Uterus (tissue), 4 donors: ENCODE measurements around the gene TMEM125. TPM values are rescaled to one million over a fixed set of nuclear protein-coding genes. Genes with fewer than 3 reads are reported as not detected.

Experiments used
- DNase-seq, 2 donors: peaks; one replicate each; pipeline ENCODE4 v3.0.0-alpha.2; 2019 to 2020
- H3K27ac ChIP-seq, 2 donors: fragments of 200-600 bp; sonication (generic); 1 replicate in 1 of 2; 2 replicates in 1 of 2; pipeline ENCODE4 v1.5.1; 2016 to 2018
- H3K27me3 ChIP-seq, 2 donors: fragments of 200-600 bp; sonication (generic); one replicate each; pipeline ENCODE4 v1.5.1; 2018 to 2019; ENCODE audit warnings: control low read depth in 1 of 2
- H3K36me3 ChIP-seq, 2 donors: fragments of 200-600 bp; sonication (generic); one replicate each; pipeline ENCODE4 v1.5.1; 2019; ENCODE audit warnings: control low read depth in 1 of 2
- H3K4me1 ChIP-seq, 2 donors: fragments of 200-600 bp; sonication (generic); one replicate each; pipeline ENCODE4 v1.5.1; 2018 to 2019; ENCODE audit warnings: control low read depth in 1 of 2
- H3K4me3 ChIP-seq, 2 donors: fragments of 200-600 bp; sonication (generic); 1 replicate in 1 of 2; 2 replicates in 1 of 2; pipeline ENCODE4 v1.5.1; 2018 to 2019; ENCODE audit warnings: mild to moderate bottlenecking in 1 of 2
- H3K9me3 ChIP-seq, 2 donors: fragments of 200-600 bp; sonication (generic); one replicate each; pipeline ENCODE4 v1.5.1; 2019; ENCODE audit warnings: control low read depth in 1 of 2
- POLR2A ChIP-seq, 2 donors: fragments of 450-650 bp; IDR thresholded peaks; one replicate each; pipeline ENCODE4 v1.6.1; 2016; ENCODE audit warnings: antibody characterized with exemption in 2 of 2, mild to moderate bottlenecking in 1 of 2, moderate library complexity in 1 of 2
- intact Hi-C: fragments of 100-400 bp; cut with DNase I; formaldehyde crosslinking; loops from one replicate; pipeline ENCODE4 v1.15.1; 2023; ENCODE audit warnings: low total_unique reads
- total RNA-seq, 4 donors: library from RNA; depleted of rRNA in 3 of 4; stranded (reverse); fragments of >200 nt in 3 of 4; gene quantifications; one replicate each; pipeline versions ENCODE4 v1.1.0 to v1.2.4, GENCODE V29; 2014 to 2023
- TF ChIP-seq, protein P1 (sequence below), 4 experiments: fragments of 200-600 bp in 2 of 4; fragments of 450-650 bp in 2 of 4; sonication (generic) in 2 of 4; IDR thresholded peaks; one replicate each; pipeline ENCODE4 v1.5.1; 2016 to 2019; ENCODE audit warnings: antibody characterized with exemption in 4 of 4, mild to moderate bottlenecking in 2 of 4, moderate library complexity in 1 of 4
- donor health status: DM: yes; HTN: yes; CAD: no.

TMEM125 gene
- total RNA-seq, 4 donors from 2014 or later: 0.55 to 3.6 TPM; not detected in 2

- no peak for DNase-seq
- Histone ChIP-seq H3K27me3 (no peaks in the 10 kb centered on the region), H3K9me3 (no peaks in the 10 kb centered on the region), H3K36me3 (no peaks in the 10 kb centered on the region), H3K4me3 (no peak overlapping the region), H3K27ac (no peak overlapping the region), H3K4me1 (no peaks in the 10 kb centered on the region)
- intact Hi-C loops: no loop called here
- TF ChIP-seq, protein P1, sequence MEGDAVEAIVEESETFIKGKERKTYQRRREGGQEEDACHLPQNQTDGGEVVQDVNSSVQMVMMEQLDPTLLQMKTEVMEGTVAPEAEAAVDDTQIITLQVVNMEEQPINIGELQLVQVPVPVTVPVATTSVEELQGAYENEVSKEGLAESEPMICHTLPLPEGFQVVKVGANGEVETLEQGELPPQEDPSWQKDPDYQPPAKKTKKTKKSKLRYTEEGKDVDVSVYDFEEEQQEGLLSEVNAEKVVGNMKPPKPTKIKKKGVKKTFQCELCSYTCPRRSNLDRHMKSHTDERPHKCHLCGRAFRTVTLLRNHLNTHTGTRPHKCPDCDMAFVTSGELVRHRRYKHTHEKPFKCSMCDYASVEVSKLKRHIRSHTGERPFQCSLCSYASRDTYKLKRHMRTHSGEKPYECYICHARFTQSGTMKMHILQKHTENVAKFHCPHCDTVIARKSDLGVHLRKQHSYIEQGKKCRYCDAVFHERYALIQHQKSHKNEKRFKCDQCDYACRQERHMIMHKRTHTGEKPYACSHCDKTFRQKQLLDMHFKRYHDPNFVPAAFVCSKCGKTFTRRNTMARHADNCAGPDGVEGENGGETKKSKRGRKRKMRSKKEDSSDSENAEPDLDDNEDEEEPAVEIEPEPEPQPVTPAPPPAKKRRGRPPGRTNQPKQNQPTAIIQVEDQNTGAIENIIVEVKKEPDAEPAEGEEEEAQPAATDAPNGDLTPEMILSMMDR (IDR thresholded peaks at IDR 0.05): no peak
- TF ChIP-seq POLR2A (IDR thresholded peaks at IDR 0.05): no peak
Observed at GRCh38 chr1:43258370-43258769, 11.4 kb upstream of the TMEM125 start.

GRCh38 chr1:43265431-43265830 lies 4.4 kb upstream of the TMEM125 start:
- no peak overlapping the region for H3K4me3 ChIP-seq
- no peak for DNase-seq
- no peaks in the 10 kb centered on the region for H3K9me3 ChIP-seq
- H3K4me1 ChIP-seq: no peaks in the 10 kb centered on the region
- H3K27ac ChIP-seq: no peak overlapping the region
- no peaks in the 10 kb centered on the region for H3K27me3 ChIP-seq
- H3K36me3 ChIP-seq: no peaks in the 10 kb centered on the region
- no peak for TF ChIP-seq POLR2A (IDR thresholded peaks at IDR 0.05)
- TF ChIP-seq, protein P1 (IDR thresholded peaks at IDR 0.05): no peak
- intact Hi-C loops: no loop called here

DNA sequence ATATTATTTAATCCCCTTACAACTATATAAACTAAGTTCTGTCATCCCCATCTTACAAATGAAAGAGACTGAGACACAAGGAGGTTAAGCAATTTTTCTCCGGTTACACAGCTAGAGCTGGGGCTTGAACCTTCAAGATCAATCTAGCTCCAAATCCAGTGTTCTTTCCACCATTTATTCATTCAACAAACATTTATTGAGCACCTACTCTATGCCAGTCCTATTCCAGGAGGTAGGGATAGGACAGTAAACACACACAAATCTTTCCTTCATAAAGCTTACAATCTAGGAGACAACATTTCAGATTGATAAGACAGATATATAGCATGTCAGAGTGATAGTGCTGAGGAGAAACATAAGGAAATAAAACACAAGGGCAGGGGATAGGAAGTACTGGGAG lies 2.9 kb upstream of the TMEM125 start:
- Histone ChIP-seq H3K27me3 (no peaks in the 10 kb centered on the region), H3K4me1 (no peaks in the 10 kb centered on the region), H3K27ac (no peak overlapping the region), H3K9me3 (no peaks in the 10 kb centered on the region), H3K4me3 (no peak overlapping the region), H3K36me3 (no peaks in the 10 kb centered on the region)
- TF ChIP-seq, protein P1 (IDR thresholded peaks at IDR 0.05): no peak
- no peak for TF ChIP-seq POLR2A (IDR thresholded peaks at IDR 0.05)
- intact Hi-C loops: no loop called here
- no peak for DNase-seq

DNA sequence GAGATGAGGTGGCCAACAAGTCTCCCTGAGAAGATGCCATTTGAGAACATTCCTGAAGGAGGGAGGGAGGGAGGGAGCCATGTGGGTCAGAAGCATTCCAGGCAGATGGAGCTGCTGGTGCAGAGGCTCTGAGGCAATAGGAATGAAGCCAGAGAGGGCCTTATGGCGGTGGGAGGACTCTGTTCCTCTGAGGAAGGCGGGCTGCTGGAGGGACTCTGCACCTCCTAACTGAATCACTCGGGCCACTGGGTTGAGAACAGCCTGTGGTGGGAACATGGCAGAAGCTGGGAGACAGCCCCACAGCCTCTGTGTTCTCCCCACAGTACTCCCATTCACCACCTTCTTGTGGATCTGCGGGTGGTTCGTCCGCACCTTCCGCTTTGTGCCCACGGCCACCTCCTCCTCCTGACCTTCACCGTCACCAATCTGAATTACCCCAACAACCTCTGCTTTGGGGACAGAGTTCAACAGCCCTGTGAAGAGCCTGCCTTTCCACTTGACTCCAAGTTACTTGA lies 2.4 kb upstream of the TMEM125 start:
- no peak overlapping the region for H3K4me3 ChIP-seq
- H3K27me3 ChIP-seq: no peaks in the 10 kb centered on the region
- DNase-seq: no peak
- H3K36me3 ChIP-seq: no peaks in the 10 kb centered on the region
- H3K9me3 ChIP-seq: no peaks in the 10 kb centered on the region
- no peak overlapping the region for H3K27ac ChIP-seq
- intact Hi-C loops: no loop called here
- no peaks in the 10 kb centered on the region for H3K4me1 ChIP-seq
- TF ChIP-seq, protein P1 (IDR thresholded peaks at IDR 0.05): no peak
- TF ChIP-seq POLR2A (IDR thresholded peaks at IDR 0.05): no peak

DNA sequence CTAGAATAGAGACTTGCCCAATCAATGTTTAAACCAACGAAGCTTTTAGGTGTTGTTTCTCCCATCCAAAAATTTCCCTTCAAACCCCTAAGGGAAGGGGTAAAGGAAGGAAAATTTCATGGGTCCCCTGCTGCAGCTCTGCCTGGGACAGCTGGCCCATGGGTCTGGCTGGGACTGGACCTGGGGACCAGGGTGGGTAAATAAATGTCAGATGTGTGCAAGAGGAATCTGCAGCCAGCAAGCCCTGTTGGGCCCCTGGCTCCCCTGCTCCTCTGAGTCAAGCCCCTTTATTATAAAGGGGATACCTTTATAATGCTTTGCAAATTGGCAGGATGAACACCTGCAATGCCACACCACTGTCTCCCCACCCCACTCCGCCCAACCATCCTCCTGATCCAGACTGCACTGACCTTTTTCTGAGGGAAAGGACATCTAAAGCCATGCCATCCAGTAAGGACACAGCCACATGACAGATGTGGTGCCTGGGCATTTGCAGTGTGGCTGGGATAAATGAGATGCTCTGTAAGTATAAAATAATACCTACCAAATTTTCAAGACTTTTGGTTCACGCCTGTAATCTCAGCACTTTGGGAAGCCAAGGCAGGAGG lies 1.9 kb upstream of the TMEM125 start:
- Histone ChIP-seq H3K4me1 (no peaks in the 10 kb centered on the region), H3K27me3 (no peaks in the 10 kb centered on the region), H3K27ac (no peak overlapping the region), H3K9me3 (no peaks in the 10 kb centered on the region), H3K36me3 (no peaks in the 10 kb centered on the region), H3K4me3 (no peak overlapping the region)
- intact Hi-C loops: no loop called here
- TF ChIP-seq POLR2A (IDR thresholded peaks at IDR 0.05): no peak
- TF ChIP-seq, protein P1 (IDR thresholded peaks at IDR 0.05): no peak
- no peak for DNase-seq
